ENCODE results near the gene POTEH.
"Not testable (repeated sequence)": the region's sequence is repeated elsewhere in the genome, so short reads cannot be mapped to it uniquely, and the experiment has no call there.

The POTEH gene

GRCh38 chr22:15689749-15690125 lies at the start of gene POTEH:
Gene POTEH (plus strand): TSS chr22:15690026. CDS start chr22:15690078, 52 bp downstream.
- DNase-seq (ENCODE audit: low spot score in 2 of 2); H3K4me3 ChIP-seq; H3K9me3 ChIP-seq; H3K36me3 ChIP-seq (replicated peaks); in situ Hi-C loops (cut with MboI; ENCODE audit: low sequenced_read_pairs); H3K27me3 ChIP-seq (ENCODE audit: low read depth); H3K4me1 ChIP-seq: not testable (repeated sequence)

- H3K9me3 ChIP-seq; H3K36me3 ChIP-seq (replicated peaks); DNase-seq (ENCODE audit: low spot score in 2 of 2); H3K4me1 ChIP-seq; H3K27me3 ChIP-seq (ENCODE audit: low read depth); H3K4me3 ChIP-seq; in situ Hi-C loops (cut with MboI; ENCODE audit: low sequenced_read_pairs): not testable (repeated sequence)
Observed at GRCh38 chr22:15642288-15642861, 47.5 kb upstream of the POTEH start.

- H3K4me3 ChIP-seq; DNase-seq (ENCODE audit: low spot score in 2 of 2); H3K36me3 ChIP-seq (replicated peaks); H3K27me3 ChIP-seq (ENCODE audit: low read depth); in situ Hi-C loops (cut with MboI; ENCODE audit: low sequenced_read_pairs); H3K4me1 ChIP-seq; H3K9me3 ChIP-seq: not testable (repeated sequence)
Observed at GRCh38 chr22:15651954-15652353, 37.9 kb upstream of the POTEH start.

GRCh38 chr22:15652738-15653137 lies 37.1 kb upstream of the POTEH start:
- H3K27me3 ChIP-seq (ENCODE audit: low read depth); DNase-seq (ENCODE audit: low spot score in 2 of 2): not testable (repeated sequence)

GRCh38 chr22:15653241-15653640 lies 36.6 kb upstream of the POTEH start:
- in situ Hi-C loops (cut with MboI; ENCODE audit: low sequenced_read_pairs); H3K4me3 ChIP-seq; H3K36me3 ChIP-seq (replicated peaks); DNase-seq (ENCODE audit: low spot score in 2 of 2); H3K27me3 ChIP-seq (ENCODE audit: low read depth); H3K9me3 ChIP-seq; H3K4me1 ChIP-seq: not testable (repeated sequence)

More at GRCh38 chr22:15652738-15653137, 37.1 kb upstream of the POTEH start:
- H3K36me3 ChIP-seq (replicated peaks); H3K4me3 ChIP-seq; H3K4me1 ChIP-seq; H3K9me3 ChIP-seq; in situ Hi-C loops (cut with MboI; ENCODE audit: low sequenced_read_pairs): not testable (repeated sequence)

GRCh38 chr22:15661102-15661501 lies 28.7 kb upstream of the POTEH start:
- H3K27me3 ChIP-seq (ENCODE audit: low read depth); H3K4me1 ChIP-seq; H3K36me3 ChIP-seq (replicated peaks); H3K4me3 ChIP-seq; DNase-seq (ENCODE audit: low spot score in 2 of 2); in situ Hi-C loops (cut with MboI; ENCODE audit: low sequenced_read_pairs); H3K9me3 ChIP-seq: not testable (repeated sequence)

- H3K9me3 ChIP-seq; DNase-seq (ENCODE audit: low spot score in 2 of 2); H3K36me3 ChIP-seq (replicated peaks); H3K27me3 ChIP-seq (ENCODE audit: low read depth); H3K4me3 ChIP-seq; H3K4me1 ChIP-seq; in situ Hi-C loops (cut with MboI; ENCODE audit: low sequenced_read_pairs): not testable (repeated sequence)
Observed at GRCh38 chr22:15664682-15665081, 25.1 kb upstream of the POTEH start.

GRCh38 chr22:15665478-15665877 lies 24.3 kb upstream of the POTEH start:
- H3K9me3 ChIP-seq; H3K4me1 ChIP-seq; H3K4me3 ChIP-seq; DNase-seq (ENCODE audit: low spot score in 2 of 2); H3K36me3 ChIP-seq (replicated peaks); H3K27me3 ChIP-seq (ENCODE audit: low read depth); in situ Hi-C loops (cut with MboI; ENCODE audit: low sequenced_read_pairs): not testable (repeated sequence)

GRCh38 chr22:15669430-15669829 lies 20.4 kb upstream of the POTEH start:
- H3K36me3 ChIP-seq (replicated peaks); DNase-seq (ENCODE audit: low spot score in 2 of 2); H3K4me3 ChIP-seq; H3K4me1 ChIP-seq; H3K9me3 ChIP-seq; in situ Hi-C loops (cut with MboI; ENCODE audit: low sequenced_read_pairs); H3K27me3 ChIP-seq (ENCODE audit: low read depth): not testable (repeated sequence)

GRCh38 chr22:15679702-15680101 lies 10.1 kb upstream of the POTEH start:
- H3K4me3 ChIP-seq; in situ Hi-C loops (cut with MboI; ENCODE audit: low sequenced_read_pairs); DNase-seq (ENCODE audit: low spot score in 2 of 2); H3K36me3 ChIP-seq (replicated peaks); H3K27me3 ChIP-seq (ENCODE audit: low read depth); H3K4me1 ChIP-seq; H3K9me3 ChIP-seq: not testable (repeated sequence)

GRCh38 chr22:15684115-15684514 lies 5.7 kb upstream of the POTEH start:
- DNase-seq (ENCODE audit: low spot score in 2 of 2); H3K27me3 ChIP-seq (ENCODE audit: low read depth); H3K9me3 ChIP-seq; H3K4me1 ChIP-seq; H3K4me3 ChIP-seq; H3K36me3 ChIP-seq (replicated peaks); in situ Hi-C loops (cut with MboI; ENCODE audit: low sequenced_read_pairs): not testable (repeated sequence)

GRCh38 chr22:15684695-15685094 lies 5.1 kb upstream of the POTEH start:
- H3K27me3 ChIP-seq (ENCODE audit: low read depth); H3K4me1 ChIP-seq; in situ Hi-C loops (cut with MboI; ENCODE audit: low sequenced_read_pairs); H3K4me3 ChIP-seq; DNase-seq (ENCODE audit: low spot score in 2 of 2); H3K9me3 ChIP-seq; H3K36me3 ChIP-seq (replicated peaks): not testable (repeated sequence)

GRCh38 chr22:15685641-15686040 lies 4.2 kb upstream of the POTEH start:
- H3K9me3 ChIP-seq; DNase-seq (ENCODE audit: low spot score in 2 of 2); H3K4me3 ChIP-seq; H3K27me3 ChIP-seq (ENCODE audit: low read depth); in situ Hi-C loops (cut with MboI; ENCODE audit: low sequenced_read_pairs); H3K36me3 ChIP-seq (replicated peaks); H3K4me1 ChIP-seq: not testable (repeated sequence)

GRCh38 chr22:15687086-15687485 lies 2.7 kb upstream of the POTEH start:
- H3K9me3 ChIP-seq; H3K4me1 ChIP-seq; DNase-seq (ENCODE audit: low spot score in 2 of 2); H3K27me3 ChIP-seq (ENCODE audit: low read depth); H3K4me3 ChIP-seq; in situ Hi-C loops (cut with MboI; ENCODE audit: low sequenced_read_pairs); H3K36me3 ChIP-seq (replicated peaks): not testable (repeated sequence)

GRCh38 chr22:15687676-15688075 lies 2.1 kb upstream of the POTEH start:
- H3K4me3 ChIP-seq; H3K9me3 ChIP-seq; H3K4me1 ChIP-seq; H3K36me3 ChIP-seq (replicated peaks); in situ Hi-C loops (cut with MboI; ENCODE audit: low sequenced_read_pairs); DNase-seq (ENCODE audit: low spot score in 2 of 2); H3K27me3 ChIP-seq (ENCODE audit: low read depth): not testable (repeated sequence)
